ENCODE data around the gene IPO11. TPM values are rescaled to one million over a fixed set of nuclear protein-coding genes. Genes with fewer than 3 reads are reported as not detected.
"Not testable (repeated sequence)": the region's sequence is repeated elsewhere in the genome, so short reads cannot be mapped to it uniquely, and the experiment has no call there.

Gene IPO11
- total RNA-seq, 1 donor from 2014 or later = 18.3 TPM

DNA sequence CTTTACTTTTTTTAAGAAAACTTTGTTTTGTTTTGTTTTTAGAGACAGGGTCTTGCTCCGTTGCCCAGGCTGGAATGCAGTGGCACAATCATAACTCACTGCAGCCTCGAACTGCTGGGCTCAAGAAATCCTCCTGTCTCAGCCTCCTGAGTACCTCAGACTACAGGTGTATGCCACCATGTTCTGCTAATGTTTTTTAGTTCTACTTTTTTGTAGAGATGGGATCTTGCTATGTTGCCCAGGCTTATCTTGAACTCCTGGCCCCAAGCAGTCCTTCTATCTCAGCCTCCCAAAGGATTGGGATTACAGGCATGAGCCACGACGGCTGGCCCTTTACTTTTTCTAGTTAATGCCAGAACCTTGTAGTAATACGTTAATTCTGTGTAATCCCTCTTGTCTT lies 36.0 kb downstream of the IPO11 start:
- no peak for DNase-seq (ENCODE audit: low spot score)

DNA sequence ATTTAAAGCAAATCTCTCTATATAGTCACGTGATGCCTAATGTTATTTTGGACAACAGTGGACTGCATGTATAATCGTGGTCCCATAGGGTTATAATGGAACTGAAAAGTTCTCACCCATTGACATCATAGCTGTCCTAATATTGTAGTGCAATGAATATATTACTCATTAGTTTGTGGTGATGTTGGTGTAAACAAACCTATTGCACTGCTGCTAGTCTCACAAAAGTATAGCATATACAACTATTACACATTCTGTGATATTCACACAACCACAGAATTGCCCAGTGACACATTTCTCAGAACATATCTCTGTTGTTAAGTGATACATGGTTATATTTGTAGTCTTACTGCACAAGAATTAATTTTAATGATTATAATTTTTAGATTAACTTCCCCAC lies 37.7 kb downstream of the IPO11 start:
- no peak for DNase-seq (ENCODE audit: low spot score)

DNA sequence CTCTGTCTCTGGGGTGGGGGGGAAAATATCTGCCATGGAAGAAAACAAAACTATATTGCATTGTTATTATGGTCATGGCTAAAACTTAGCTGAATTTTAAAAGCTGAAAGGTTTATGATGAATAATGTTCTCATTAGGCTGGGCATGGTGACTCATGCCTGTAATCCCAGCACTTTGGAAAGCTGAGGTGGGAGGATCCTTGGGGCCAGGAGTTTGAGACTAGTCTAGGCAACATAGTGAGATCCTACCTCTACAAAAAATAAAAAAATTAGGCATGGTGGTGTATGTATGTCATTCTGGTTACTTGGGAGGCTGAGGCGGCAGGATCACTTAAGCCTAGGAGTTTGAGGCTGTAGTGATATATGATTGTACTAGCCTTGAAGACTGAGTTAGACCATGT lies 44.5 kb downstream of the IPO11 start:
- DNase-seq (ENCODE audit: low spot score) = peak; percentile 3

DNA sequence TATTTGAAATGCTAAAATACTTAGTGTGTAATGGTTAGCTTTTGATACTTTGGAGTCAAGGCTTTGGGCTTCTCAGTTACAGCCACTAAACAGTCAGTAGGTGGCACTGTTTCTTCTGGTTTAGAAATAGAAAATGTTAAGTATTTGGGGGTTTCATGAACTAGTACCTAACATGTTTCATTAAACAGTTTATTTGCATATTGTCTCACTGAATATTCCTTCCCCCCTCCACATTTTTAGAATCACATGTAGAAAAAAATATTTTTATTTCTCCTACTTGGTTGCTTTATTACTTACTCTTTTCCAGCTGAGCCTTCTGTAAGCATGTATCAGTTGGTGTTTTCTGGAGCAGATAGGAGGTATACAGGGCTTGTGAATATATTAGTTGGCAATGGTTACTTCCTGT lies 48.0 kb downstream of the IPO11 start:
- DNase-seq (ENCODE audit: low spot score) = peak; percentile 47

DNA sequence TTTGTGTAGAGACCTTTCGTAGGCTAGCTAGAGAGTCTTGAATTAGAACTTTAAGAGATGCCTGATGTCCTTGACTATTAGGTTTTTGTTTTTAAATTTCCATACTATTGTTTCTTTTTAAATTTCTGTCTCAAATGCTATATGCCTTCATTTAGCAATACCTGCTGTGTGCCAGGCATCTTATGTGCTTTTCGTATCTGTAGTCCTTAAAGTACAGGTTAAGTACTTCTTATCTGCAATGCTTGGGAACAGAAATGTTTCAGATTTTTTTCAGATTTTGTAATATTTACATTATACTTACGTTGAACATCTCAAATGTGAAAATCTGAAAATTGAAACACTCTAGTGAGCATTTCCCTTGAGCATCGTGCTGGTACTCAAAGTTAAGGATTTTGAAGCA lies 49.0 kb downstream of the IPO11 start:
- no peak for DNase-seq (ENCODE audit: low spot score)

DNA sequence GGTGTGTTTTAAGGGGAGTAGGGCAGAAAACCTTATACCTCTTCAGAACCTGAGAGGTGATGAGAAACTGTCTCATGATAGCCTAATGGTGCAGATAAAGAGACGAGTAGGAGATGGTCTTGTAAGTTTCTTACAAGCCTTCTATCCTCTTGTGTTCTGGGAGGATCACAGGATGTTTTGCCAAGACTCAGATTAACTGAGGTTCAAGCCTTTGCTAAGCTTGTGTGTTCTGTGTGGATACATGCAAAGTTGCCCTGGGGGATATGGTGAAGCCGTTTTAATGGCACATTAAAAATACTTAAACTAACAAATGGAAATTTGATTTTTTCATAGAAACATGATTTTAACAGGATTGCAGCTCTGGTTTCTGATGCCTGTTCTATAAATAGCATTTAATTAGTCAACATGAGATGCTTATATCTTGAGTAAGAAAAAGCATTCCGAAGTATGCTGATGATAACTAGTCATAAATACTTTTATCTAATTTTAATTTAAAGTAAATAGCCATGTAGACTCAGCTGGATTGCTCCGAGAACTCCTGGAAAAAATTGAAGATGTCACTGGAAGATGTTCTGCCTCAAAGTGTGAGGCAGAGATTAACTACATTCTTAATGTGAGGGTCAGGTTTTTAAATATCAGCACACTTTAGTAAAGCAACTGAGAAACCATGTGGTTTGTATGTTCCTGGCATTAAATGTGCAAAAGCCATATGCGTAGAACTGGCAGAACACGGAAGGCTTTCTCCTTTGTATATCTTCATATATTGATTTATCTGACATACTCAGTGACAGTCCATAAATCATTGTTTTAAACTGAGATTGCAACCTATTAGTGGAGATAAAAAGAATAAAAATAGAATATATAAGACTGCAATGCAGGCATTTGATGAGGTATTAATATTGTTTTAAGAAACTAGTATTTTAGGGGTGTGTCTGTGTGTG lies 53.7 kb downstream of the IPO11 start:
- peak; percentile 1 for DNase-seq (ENCODE audit: low spot score)

DNA sequence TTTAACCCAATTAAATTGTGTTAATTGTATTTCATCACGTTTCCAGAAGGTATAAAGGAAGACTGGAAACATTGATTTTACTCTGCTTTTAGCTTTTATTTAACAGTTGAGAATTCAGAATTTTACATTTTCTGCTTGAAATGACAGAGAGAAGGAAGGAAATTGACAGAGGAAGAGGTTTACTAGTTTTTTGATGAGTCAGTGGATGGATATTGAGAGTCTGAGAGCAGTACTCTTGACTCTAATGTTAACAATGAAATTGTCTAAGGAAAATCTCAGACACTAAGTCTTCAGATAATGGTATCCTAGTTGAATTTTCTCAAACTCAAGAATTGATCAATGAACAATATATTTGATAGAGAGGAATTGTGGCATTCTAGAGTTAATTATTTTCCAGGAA lies 60.6 kb downstream of the IPO11 start:
- no peak for DNase-seq (ENCODE audit: low spot score)

DNA sequence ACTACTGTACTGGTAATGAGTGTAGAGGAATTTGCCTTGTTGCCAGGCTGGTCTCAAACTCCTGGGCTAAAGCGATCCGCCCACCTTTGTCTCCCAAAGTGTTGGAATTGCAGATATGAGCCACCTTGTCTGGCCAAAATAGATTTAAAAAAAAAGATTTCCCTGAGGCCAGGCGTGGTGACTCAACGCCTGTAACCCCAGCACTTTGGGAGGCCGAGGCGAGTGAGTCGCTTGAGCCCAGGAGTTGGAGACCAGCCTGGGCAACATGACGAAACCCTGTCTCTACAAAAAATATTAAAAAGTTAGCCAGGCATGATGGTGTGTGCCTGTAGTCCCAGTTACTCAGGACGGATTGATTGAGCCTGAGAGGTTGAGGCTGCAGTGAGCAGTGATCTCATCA lies 62.5 kb downstream of the IPO11 start:
- DNase-seq (ENCODE audit: low spot score) = no peak

DNA sequence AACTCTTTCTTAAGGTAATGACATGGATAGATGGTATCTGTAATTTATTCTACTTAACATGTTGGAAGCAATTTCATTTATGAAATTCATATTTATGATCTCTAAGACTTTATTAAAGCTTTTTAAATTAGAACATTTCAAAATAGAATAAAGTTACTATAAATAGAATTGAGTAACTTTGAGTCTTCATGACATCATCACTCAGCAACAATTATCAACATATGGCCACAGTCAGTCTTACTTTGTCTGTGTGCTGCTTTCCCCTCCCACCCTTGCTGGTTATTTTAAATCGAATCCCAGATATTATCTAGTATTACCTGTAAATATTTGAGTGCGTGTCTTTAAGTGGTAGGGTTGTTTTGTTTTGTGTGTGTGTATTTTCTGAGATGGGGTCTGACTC lies 65.2 kb downstream of the IPO11 start:
- DNase-seq (ENCODE audit: low spot score) = no peak

DNA sequence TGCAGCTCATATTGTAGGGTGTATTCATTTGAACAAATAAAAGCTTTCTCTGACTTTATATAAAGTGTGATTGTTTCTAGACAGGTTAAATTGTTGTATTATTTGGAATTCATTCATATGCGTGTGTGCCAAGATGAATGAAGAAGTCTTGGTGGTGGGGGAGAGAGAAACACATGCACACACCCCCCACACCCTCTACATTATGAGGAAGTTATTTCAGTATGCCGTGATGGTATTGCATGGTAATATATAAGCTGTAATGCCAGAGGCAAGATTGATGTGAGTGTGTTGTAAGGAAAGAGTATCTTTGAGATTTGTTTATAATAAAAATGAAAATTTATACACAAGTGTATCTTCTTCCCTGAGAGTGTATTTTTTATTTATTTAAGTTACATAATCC lies 71.0 kb downstream of the IPO11 start:
- no peak for DNase-seq (ENCODE audit: low spot score)

DNA sequence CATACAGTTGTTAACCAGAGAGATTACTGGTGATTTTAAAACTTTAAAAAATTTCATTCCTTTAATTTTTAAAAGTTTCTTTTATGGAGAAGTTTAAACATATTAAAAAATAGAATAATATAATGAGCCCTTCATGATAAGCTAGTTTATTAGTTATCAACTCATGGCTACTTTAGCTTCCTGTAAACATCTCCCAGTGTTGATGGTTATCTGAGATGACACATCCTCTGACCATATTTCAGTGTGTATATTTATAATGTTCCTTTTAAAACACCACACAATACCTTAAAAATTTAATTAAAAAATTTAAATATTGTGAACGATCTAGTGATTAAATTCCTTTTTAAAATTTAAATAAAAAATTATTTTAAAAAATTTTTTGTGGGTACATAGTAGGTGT lies 74.1 kb downstream of the IPO11 start:
- DNase-seq (ENCODE audit: low spot score) = no peak

DNA sequence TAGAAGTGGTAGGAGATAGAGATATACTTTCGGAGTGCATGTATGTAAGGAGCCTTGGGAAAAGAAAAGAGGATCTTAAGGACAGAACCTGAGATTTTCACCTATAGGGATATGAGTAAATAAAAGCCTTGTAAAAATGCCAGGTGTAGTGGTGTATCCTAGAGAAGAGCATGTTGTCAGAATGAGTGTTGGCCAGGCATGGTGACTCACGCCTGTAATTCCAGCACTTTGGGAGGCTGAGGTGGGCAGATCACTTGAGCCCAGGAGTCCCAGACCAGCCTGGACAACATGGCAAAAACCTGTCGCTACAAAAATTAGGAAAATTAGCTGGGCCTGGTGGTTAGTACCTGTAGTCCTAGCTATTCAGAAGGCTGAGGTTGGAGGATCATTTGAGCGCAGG lies 76.0 kb downstream of the IPO11 start:
- no peak for DNase-seq (ENCODE audit: low spot score)

DNA sequence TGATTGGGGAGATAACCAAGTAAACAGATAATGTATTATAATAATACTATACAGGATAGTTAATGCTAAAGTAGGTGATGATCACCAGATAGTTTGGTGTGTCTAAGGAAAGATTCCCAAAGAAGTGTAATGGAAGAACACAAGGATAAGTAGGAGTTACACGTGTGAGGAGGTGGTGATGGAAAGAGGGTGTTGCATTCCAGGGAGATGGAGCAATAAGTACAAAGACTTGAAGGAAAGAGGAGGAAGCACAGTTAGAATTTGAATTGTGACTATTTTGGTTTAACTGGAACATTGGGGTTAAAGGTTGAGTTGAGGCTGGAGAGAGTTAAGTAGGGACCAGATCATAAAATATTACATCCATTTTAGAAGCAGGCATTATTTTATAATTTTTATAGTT lies 76.9 kb downstream of the IPO11 start:
- no peak for DNase-seq (ENCODE audit: low spot score)

DNA sequence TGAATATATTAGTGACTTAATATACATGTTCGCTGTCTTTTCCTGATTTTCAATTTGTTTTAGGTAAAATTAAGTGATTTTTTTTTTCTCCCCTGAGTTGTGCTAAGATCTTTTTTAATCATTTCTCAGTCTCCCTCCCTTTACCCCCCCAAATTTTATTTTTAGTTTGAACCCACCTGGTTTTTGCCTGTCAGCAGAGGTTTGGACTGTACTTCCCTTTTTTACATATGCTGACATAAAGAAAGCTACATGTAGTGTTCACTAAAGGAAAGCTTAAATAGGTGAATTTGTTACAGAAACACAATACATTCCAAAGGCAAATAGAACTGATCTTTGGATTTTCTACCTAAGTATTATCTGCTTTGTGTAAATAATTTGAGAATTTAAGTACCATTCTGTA lies 82.2 kb downstream of the IPO11 start:
- DNase-seq (ENCODE audit: low spot score) = no peak

DNA sequence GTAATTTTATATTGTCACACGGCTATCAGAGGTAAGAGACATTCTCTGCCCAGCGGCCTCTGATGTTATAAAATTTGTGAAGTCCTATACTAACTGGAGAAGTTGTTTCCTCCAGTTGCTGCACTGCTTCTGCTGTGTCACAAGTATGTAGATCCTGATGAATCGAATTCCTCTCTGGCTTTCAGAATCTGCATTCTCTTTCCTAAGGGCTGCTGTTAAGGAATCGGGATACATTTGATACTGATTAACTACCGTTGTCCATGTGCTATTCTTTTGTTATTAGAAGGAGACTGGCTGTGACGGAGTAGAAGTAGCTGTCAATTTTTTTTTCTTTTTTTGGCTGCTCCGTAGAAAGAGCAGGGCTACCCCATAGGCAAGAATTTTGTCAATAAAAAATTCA lies 84.3 kb downstream of the IPO11 start:
- no peak for DNase-seq (ENCODE audit: low spot score)

DNA sequence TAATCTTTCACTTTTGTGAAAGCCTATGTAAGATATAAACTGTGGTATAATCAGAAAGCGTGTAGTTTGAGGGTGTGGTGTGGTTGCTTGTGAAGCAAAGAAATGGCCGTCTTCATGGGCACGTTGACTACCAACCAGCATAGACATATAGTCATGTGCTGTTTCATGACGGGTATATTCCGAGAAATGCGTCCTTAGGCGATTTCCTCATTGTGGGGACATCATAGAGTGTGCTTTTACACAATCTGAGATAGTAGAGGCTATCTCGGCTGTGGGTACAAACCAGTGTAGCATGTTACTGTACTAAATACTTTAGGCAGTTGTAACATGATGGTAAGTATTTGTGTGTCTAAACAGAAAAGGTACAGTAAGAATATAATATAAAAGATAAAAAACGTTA lies 86.4 kb downstream of the IPO11 start:
- DNase-seq (ENCODE audit: low spot score) = no peak

DNA sequence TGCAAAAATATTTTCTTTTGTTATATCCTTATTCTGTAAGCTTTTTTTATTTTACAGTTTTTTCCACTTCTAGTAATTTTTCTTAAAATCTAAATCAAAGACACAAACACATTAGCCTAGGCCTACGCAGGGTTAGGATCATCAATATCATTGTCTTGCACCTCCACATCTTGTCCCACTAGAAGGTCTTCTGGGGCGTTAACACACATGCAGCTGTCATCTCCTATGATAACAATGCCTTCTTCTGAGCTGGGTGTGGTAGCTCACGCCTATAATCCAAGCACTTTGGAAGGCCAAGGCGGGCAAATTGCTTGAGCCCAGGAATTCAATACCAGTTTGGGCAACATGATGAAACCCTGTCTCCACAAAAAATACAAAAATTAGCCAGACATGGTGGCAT lies 87.2 kb downstream of the IPO11 start:
- DNase-seq (ENCODE audit: low spot score) = no peak

DNA sequence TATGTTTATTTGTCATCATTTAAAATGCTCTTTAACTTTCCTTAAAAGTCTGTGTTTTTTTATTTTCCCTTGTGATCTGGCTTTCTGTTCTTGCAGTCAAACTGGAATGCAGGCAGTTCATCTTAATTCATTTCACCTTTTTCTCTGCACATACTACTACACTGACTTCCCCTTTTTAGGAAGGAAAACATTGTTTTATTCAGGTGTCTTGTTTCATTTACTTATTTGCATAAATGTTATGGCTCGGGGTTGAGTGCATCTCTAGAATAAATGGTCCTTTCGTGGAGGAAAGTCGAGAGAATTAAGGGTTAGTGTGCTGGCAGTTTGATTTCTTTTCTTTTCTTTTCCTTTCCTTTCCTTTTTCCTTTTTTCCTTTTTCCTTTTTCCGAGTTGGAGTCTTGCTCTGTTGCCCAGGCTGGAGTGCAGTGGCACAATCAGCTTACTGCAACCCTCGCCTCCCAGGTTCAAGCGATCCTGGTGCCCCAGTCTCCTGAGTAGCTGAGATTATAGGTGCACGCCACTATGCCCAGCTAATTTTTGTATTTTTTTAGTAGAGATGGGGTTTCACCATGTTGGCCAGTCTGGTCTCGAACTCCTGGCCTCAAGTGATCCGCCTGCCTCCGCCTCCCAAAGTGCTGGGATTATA lies 90.0 kb downstream of the IPO11 start:
- DNase-seq (ENCODE audit: low spot score) = no peak

DNA sequence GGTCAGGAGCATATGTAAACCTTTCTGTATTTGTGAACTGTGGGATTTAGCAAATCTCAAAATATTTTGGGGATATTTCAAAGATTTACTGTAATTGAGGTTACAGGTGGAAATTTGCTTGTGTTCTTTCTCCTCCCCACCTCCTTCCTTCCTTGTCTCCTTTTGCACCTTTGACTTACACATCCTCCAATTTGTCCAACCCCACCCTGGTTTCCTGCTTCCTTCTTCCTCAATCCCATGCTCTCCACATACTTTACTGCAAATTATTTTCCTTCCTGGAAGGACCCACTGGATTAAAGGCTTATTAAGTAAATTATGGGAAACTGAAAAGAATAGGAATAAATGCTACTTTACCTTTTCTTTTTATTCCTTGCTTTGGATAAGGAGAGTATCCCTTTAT lies 91.6 kb downstream of the IPO11 start:
- no peak for DNase-seq (ENCODE audit: low spot score)

DNA sequence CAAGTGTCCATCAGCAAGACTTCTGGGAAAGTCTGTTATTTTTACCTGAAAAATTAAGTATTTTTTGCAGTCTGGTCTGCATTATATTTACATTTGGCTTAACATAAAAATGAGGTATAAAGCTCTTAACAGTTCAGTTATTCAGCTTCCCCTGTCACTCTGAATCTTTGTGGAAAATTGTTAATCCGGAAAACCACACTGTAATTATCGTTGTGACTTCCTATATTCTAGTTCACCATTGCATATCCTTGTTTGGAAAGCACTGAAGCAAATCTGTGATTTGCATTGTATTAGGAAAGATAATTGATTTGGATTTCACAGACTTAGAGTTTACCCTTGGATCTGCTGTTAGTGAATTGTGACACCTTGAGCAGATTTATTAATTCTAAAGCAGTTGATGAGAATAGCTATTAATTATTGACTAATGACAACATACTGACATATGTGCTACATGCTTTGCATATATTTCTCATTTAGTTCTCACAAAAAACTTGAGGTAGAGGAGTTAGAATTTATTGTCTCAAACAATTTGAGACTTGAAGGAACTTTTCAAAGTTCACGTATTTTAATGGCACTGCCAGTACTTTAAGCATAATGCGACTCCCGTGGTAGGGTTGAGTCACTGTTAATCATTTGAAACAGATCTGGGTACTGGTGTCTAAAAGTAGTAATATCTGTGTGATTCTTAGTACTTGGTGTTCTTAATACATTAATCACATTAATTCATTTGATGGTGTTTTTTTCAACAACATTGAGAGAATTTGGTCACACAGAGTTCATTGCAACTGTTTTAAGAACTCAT lies 94.3 kb downstream of the IPO11 start:
- no peak for DNase-seq (ENCODE audit: low spot score)

DNA sequence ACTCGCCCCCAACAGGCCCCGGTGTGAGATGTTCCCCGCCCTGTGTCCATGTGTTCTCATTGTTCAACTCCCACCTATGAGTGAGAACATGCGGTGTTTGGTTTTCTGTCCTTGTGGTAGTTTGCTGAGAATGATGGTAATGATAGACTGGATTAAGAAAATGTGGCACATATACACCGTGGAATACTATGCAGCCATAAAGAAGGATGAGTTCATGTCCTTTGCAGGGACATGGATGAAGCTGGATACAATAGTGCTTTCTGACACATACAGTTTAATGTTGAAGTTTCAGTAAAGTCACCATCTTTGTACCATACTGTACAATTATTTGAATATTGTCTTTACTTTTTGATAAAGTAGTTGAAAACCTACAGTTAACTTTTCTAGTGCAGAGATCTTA lies 96.2 kb downstream of the IPO11 start:
- DNase-seq (ENCODE audit: low spot score) = not testable (repeated sequence)

DNA sequence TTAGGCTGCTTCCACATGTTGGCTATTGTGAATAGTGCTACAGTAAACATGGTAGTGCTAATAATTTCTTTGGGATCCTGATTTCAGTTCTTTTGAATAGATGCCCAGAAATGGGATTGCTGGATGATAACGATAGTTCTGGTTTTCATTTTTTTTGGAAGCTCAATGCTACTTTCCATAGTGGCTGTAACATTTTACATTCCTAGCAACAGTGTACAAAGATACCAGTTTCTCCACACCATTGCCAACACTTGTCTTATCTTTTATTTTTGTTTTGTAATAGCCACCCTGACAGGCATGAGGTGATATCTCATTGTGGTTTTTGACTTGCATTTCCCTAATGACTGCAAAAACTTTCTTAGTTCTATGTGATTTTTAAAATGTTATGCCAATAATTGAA lies 97.2 kb downstream of the IPO11 start:
- DNase-seq (ENCODE audit: low spot score) = no peak
